PC-3 (cell line): ENCODE data around the gene DSCAM.

Experiments
- EZH2 ChIP-seq: fragments of 300-600 bp; sonication (generic); IDR thresholded peaks from one replicate; pipeline ENCODE4 v1.6.1; 2017; ENCODE audit warnings: antibody characterized with exemption, mild to moderate bottlenecking, low read length; ENCODE audit not compliant: unreplicated experiment
- EZH2phosphoT487 ChIP-seq: fragments of 300-600 bp; sonication (generic); IDR thresholded peaks from 2 replicates; pipeline ENCODE4 v1.6.1; 2018; ENCODE audit warnings: mild to moderate bottlenecking, antibody characterized with exemption, low read length, borderline replicate concordance
- TF ChIP-seq, protein P1 (sequence below): fragments of 300-600 bp; sonication (generic); conservative IDR thresholded peaks from 2 replicates; pipeline ENCODE4 v1.5.1; 2017; ENCODE audit warnings: antibody characterized with exemption, low read depth, mild to moderate bottlenecking, low read length

DNA sequence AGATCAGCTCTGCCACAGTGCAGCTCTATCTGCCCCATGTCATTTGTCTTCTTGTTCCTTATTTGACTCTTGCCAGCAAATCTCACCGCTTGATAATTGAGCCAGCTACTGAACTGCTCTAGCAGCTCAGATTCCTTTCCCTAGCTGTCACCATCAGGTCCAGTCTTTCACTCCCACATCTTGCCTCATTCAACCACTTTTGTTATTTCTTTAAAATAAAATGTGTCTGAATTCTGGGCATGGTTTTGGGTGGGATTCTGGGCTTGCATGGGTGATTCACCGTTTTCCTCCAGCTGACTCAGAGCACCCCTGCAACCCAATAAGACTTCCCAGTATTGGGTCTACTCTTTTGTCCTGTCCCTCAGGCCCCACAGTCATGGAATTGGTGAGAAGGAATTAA, 215.7 kb downstream of the DSCAM start:
- TF ChIP-seq, protein P1, sequence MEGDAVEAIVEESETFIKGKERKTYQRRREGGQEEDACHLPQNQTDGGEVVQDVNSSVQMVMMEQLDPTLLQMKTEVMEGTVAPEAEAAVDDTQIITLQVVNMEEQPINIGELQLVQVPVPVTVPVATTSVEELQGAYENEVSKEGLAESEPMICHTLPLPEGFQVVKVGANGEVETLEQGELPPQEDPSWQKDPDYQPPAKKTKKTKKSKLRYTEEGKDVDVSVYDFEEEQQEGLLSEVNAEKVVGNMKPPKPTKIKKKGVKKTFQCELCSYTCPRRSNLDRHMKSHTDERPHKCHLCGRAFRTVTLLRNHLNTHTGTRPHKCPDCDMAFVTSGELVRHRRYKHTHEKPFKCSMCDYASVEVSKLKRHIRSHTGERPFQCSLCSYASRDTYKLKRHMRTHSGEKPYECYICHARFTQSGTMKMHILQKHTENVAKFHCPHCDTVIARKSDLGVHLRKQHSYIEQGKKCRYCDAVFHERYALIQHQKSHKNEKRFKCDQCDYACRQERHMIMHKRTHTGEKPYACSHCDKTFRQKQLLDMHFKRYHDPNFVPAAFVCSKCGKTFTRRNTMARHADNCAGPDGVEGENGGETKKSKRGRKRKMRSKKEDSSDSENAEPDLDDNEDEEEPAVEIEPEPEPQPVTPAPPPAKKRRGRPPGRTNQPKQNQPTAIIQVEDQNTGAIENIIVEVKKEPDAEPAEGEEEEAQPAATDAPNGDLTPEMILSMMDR, result no peak
- no peak for TF ChIP-seq EZH2phosphoT487
- no peak for TF ChIP-seq EZH2
